Naive thymus-derived CD4-positive, alpha-beta T cell (primary cell): ENCODE results near the gene P2RY6. TPM values are rescaled to one million over a fixed set of nuclear protein-coding genes. Genes with fewer than 3 reads are reported as not detected.

Experiments used
- ATAC-seq: fragments of 150-1000 bp; cut with Tn5 transposase; 2 replicates; pipeline ENCODE4 v1.10.0; 2021; ENCODE audit warnings: mild to moderate bottlenecking, moderate library complexity
- CTCF ChIA-PET: fragments of 350-600 bp; sonication (Branson Sonifier 250); formaldehyde crosslinking; loops from one replicate; lab custom pipeline; 2021; ENCODE audit warnings: antibody characterized with exemption; lab: Charles Lee
- POLR2A ChIA-PET: fragments of 350-600 bp; sonication (Branson Sonifier 250); formaldehyde crosslinking; loops from one replicate; lab custom pipeline; 2021; ENCODE audit warnings: antibody characterized with exemption, inconsistent platforms; lab: Charles Lee
- DNase-seq, 9 donors: peaks; one replicate each; pipeline versions ENCODE4 v3.0.0 to v3.0.0-alpha.2; 2020 to 2022; ENCODE audit warnings: mixed read lengths in 1 of 9
- H3K27ac ChIP-seq: one replicate; pipeline ENCODE4 v1.7.0; 2013; ENCODE audit warnings: mild to moderate bottlenecking, low read depth, low read length, moderate library complexity
- H3K27me3 ChIP-seq, 2 donors: one replicate each; pipeline ENCODE4 v1.7.0; 2013; ENCODE audit warnings: low read length in 2 of 2, mild to moderate bottlenecking in 2 of 2, moderate library complexity in 2 of 2; ENCODE audit not compliant: control insufficient read depth in 2 of 2, insufficient read depth in 2 of 2
- H3K36me3 ChIP-seq, 3 experiments: 1 replicate in 2 of 3; 2 replicates in 1 of 3; pipeline ENCODE4 v1.7.0; 2013; ENCODE audit warnings: low read length in 3 of 3, mild to moderate bottlenecking in 3 of 3, moderate library complexity in 1 of 3; ENCODE audit not compliant: insufficient read depth in 3 of 3, control insufficient read depth in 2 of 3
- H3K4me1 ChIP-seq, 2 donors: one replicate each; pipeline ENCODE4 v1.7.0; 2013; ENCODE audit warnings: low read length in 2 of 2, mild to moderate bottlenecking in 2 of 2, moderate library complexity in 1 of 2; ENCODE audit not compliant: control insufficient read depth in 2 of 2, insufficient read depth in 2 of 2
- H3K4me3 ChIP-seq: 2 replicates; pipeline ENCODE4 v1.7.0; 2013; ENCODE audit warnings: mild to moderate bottlenecking, low read length
- H3K9me3 ChIP-seq, 3 experiments: 1 replicate in 2 of 3; 2 replicates in 1 of 3; pipeline ENCODE4 v1.7.0; 2013; ENCODE audit warnings: low read length in 3 of 3; ENCODE audit not compliant: control insufficient read depth in 2 of 3
- H3K27ac Mint-ChIP-seq, 9 donors: one replicate each; pipeline ENCODE4 v1.8.0; 2020 to 2022; ENCODE audit warnings: mixed read lengths in 9 of 9, mild to moderate bottlenecking in 8 of 9, moderate library complexity in 5 of 9, inconsistent platforms in 2 of 9
- H3K27me3 Mint-ChIP-seq, 5 donors: one replicate each; pipeline ENCODE4 v1.8.0; 2021 to 2022; ENCODE audit warnings: mixed read lengths in 5 of 5, mild to moderate bottlenecking in 1 of 5
- H3K36me3 Mint-ChIP-seq, 5 donors: one replicate each; pipeline ENCODE4 v1.8.0; 2020 to 2022; ENCODE audit warnings: mixed read lengths in 5 of 5, mild to moderate bottlenecking in 3 of 5, inconsistent platforms in 1 of 5
- H3K4me1 Mint-ChIP-seq, 7 donors: one replicate each; pipeline ENCODE4 v1.8.0; 2020 to 2022; ENCODE audit warnings: mixed read lengths in 7 of 7, mild to moderate bottlenecking in 3 of 7, inconsistent platforms in 1 of 7
- H3K4me3 Mint-ChIP-seq, 10 donors: one replicate each; pipeline ENCODE4 v1.8.0; 2020 to 2022; ENCODE audit warnings: mild to moderate bottlenecking in 10 of 10, mixed read lengths in 10 of 10, moderate library complexity in 6 of 10, inconsistent platforms in 2 of 10
- H3K9me3 Mint-ChIP-seq, 11 donors: one replicate each; pipeline ENCODE4 v1.8.0; 2020 to 2022; ENCODE audit warnings: mixed read lengths in 11 of 11, mild to moderate bottlenecking in 4 of 11, inconsistent platforms in 1 of 11, moderate library complexity in 1 of 11
- intact Hi-C, 2 donors: fragments of 100-400 bp; cut with micrococcal nuclease; formaldehyde crosslinking; loops; one replicate each; pipeline ENCODE4 v1.15.1; 2023
- polyA plus RNA-seq, 2 donors: library from polyadenylated mRNA; unstranded; fragments of 300-500 nt; fragmentation: Illumina TruSeq; gene quantifications; one replicate each; pipeline ENCODE4 v1.2.3, GENCODE V29; 2021
- total RNA-seq, 6 experiments: library from RNA in 5 of 6; stranded (reverse) in 5 of 6; gene quantifications; 1 replicate in 5 of 6; 2 replicates in 1 of 6; pipeline ENCODE4 v1.2.3 and lab custom pipeline; 2021 to 2026

P2RY6 gene
- total and polyA plus RNA-seq, 7 experiments from 2014 or later: 0.34 to 1.8 (median 0.92) TPM; not detected in 4

DNA sequence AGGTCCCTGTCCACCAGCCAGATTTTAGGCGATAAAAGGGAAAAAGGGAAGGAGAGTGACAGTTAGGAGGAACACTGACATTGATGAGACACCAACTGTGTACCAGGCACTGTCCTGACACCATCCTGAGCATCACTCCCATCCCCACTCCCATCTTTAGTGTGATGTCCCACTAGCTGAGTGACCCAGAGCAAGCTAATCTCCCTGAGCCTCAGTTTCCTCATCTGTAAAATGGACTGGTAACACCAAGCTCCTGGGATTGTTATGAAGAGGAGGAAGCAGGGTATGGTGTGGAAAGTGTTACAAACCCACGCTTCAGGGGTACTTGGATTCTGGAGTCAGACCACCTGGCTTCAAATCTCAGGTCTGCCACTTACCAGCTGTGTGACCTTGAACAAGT is 8.5 kb upstream of the P2RY6 start:
- DNase-seq: no peak
- peaks cover 22 to 59% (median 33%) of the 10 kb centered on the region in 5 donors for H3K27me3 Mint-ChIP-seq
- H3K27me3 ChIP-seq: no peaks in the 10 kb centered on the region

GRCh38 chr11:73265278-73265810 is 6.8 kb upstream of the P2RY6 start:
- H3K4me3 Mint-ChIP-seq: no peak overlapping the region
- no peaks in the 10 kb centered on the region for H3K36me3 ChIP-seq
- no peak overlapping the region for H3K27ac ChIP-seq
- ATAC-seq (no peak), DNase-seq (no peak)
- ChIA-PET POLR2A (no interaction called here), CTCF (no interaction called here)
- H3K36me3 Mint-ChIP-seq: no peaks in the 10 kb centered on the region
- intact Hi-C loops: no loop called here
- no peaks in the 10 kb centered on the region for H3K9me3 ChIP-seq
- H3K27me3 Mint-ChIP-seq: peaks cover 22 to 60% (median 33%) of the 10 kb centered on the region in 5 donors
- H3K4me3 ChIP-seq: no peak overlapping the region
- H3K4me1 Mint-ChIP-seq: peaks cover 0 to 2% (median 0%) of the 10 kb centered on the region in 7 donors
- no peaks in the 10 kb centered on the region for H3K4me1 ChIP-seq
- no peaks in the 10 kb centered on the region for H3K9me3 Mint-ChIP-seq
- no peaks in the 10 kb centered on the region for H3K27me3 ChIP-seq
- no peak overlapping the region for H3K27ac Mint-ChIP-seq

More for the DNA sequence above, 8.5 kb upstream of the P2RY6 start:
- no peaks in the 10 kb centered on the region for H3K36me3 Mint-ChIP-seq
- ChIA-PET CTCF (no interaction called here), POLR2A (no interaction called here)
- intact Hi-C loops: no loop called here
- H3K4me1 Mint-ChIP-seq: no peaks in the 10 kb centered on the region
- no peak overlapping the region for H3K27ac ChIP-seq
- H3K36me3 ChIP-seq: no peaks in the 10 kb centered on the region
- no peak overlapping the region for H3K4me3 Mint-ChIP-seq
- H3K4me3 ChIP-seq: no peak overlapping the region
- no peaks in the 10 kb centered on the region for H3K9me3 ChIP-seq
- no peaks in the 10 kb centered on the region for H3K9me3 Mint-ChIP-seq
- ATAC-seq: no peak
- H3K27ac Mint-ChIP-seq: no peak overlapping the region
- no peaks in the 10 kb centered on the region for H3K4me1 ChIP-seq

DNA sequence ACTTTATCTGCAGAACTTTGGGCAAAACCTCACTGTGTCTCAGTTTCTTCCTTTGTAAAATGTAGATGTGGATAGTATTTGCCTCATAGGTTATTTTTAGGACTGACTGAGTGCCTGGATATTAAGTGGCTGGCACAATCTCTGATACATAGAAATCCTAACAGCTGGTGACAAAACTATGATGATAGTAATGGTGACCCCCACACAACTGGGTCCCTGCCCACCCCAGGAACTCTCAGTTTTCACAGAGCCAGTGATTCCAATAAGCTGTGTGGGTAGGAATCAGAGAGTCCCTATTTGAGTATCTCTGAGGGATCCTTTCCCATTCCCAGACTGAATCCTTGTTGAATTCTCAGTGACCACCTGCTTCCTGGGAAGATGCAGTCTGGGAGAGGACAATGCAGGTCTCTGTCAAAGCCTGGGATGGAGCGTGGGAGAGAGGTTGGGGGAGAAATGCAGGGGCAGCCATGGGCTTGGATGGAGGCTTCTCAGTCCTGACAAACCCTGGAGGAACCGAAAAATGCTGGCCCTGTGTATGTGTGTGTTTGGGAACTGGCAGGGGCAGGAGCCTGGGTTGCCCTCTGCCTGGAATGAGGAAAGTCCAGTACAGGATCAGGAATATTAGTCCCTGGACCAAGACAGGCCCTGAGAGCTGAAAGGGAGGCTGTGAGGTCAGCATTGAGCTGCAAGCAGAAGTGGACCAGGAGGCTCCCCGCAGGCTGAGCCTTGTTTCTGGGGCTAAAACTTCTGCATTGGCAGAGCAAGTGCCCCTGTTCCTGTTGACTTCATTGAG is 6.1 kb upstream of the P2RY6 start:
- no peak for ATAC-seq
- Histone ChIP-seq H3K36me3 (no peaks in the 10 kb centered on the region), H3K4me1 (no peaks in the 10 kb centered on the region), H3K27ac (no peak overlapping the region), H3K4me3 (no peak overlapping the region), H3K9me3 (no peaks in the 10 kb centered on the region), H3K27me3 (no peaks in the 10 kb centered on the region)
- no peaks in the 10 kb centered on the region for H3K36me3 Mint-ChIP-seq
- intact Hi-C loops: no loop called here
- ChIA-PET CTCF (no interaction called here), POLR2A (no interaction called here)
- peaks cover 22 to 60% (median 33%) of the 10 kb centered on the region in 5 donors for H3K27me3 Mint-ChIP-seq
- no peaks in the 10 kb centered on the region for H3K9me3 Mint-ChIP-seq
- no peak for DNase-seq
- H3K4me1 Mint-ChIP-seq: peaks cover 0 to 2% (median 0%) of the 10 kb centered on the region in 7 donors
- no peak overlapping the region for H3K4me3 Mint-ChIP-seq
- H3K27ac Mint-ChIP-seq: no peak overlapping the region

DNA sequence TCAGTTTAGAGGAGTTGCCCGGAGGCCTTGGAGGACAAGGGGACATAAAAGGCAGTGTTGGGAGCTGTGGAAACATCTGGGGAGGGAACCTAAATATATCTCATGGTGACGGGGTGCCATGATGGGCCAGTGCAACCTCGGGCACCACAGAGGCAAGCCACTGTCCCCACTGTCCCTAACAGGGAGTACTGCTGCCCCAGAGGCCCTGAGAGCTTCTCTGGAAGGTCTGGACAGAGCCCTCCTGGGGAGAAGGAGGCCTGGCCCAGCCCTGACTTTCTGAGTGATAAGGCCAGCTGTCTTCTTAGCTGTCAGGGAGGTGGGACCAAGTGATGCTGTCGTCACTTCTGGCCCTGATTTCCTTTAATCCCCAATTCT is 5.5 kb upstream of the P2RY6 start:
- Histone ChIP-seq H3K4me3 (no peak overlapping the region), H3K27me3 (no peaks in the 10 kb centered on the region), H3K27ac (no peak overlapping the region), H3K9me3 (no peaks in the 10 kb centered on the region), H3K4me1 (no peaks in the 10 kb centered on the region), H3K36me3 (no peaks in the 10 kb centered on the region)
- no peaks in the 10 kb centered on the region for H3K36me3 Mint-ChIP-seq
- H3K4me3 Mint-ChIP-seq: no peak overlapping the region
- no peak for ATAC-seq
- H3K9me3 Mint-ChIP-seq: no peaks in the 10 kb centered on the region
- intact Hi-C loops: no loop called here
- peaks cover 0 to 2% (median 0%) of the 10 kb centered on the region in 7 donors for H3K4me1 Mint-ChIP-seq
- peaks cover 22 to 61% (median 33%) of the 10 kb centered on the region in 5 donors for H3K27me3 Mint-ChIP-seq
- DNase-seq: no peak
- ChIA-PET CTCF (no interaction called here), POLR2A (no interaction called here)
- no peak overlapping the region for H3K27ac Mint-ChIP-seq

- Histone ChIP-seq H3K27me3 (no peaks in the 10 kb centered on the region), H3K9me3 (no peaks in the 10 kb centered on the region), H3K4me3 (no peak overlapping the region), H3K4me1 (no peaks in the 10 kb centered on the region), H3K36me3 (no peaks in the 10 kb centered on the region), H3K27ac (no peak overlapping the region)
- no peak overlapping the region for H3K4me3 Mint-ChIP-seq
- peaks cover 0 to 2% (median 0%) of the 10 kb centered on the region in 7 donors for H3K4me1 Mint-ChIP-seq
- no peaks in the 10 kb centered on the region for H3K9me3 Mint-ChIP-seq
- ATAC-seq (no peak), DNase-seq (no peak)
- ChIA-PET CTCF (no interaction called here), POLR2A (no interaction called here)
- H3K36me3 Mint-ChIP-seq: no peaks in the 10 kb centered on the region
- intact Hi-C loops: no loop called here
- H3K27me3 Mint-ChIP-seq: peaks cover 22 to 58% (median 33%) of the 10 kb centered on the region in 5 donors
- peak overlapping the region in 1 of 9 donors; percentile 10 for H3K27ac Mint-ChIP-seq
Observed at GRCh38 chr11:73267122-73267846, 4.9 kb upstream of the P2RY6 start.

DNA sequence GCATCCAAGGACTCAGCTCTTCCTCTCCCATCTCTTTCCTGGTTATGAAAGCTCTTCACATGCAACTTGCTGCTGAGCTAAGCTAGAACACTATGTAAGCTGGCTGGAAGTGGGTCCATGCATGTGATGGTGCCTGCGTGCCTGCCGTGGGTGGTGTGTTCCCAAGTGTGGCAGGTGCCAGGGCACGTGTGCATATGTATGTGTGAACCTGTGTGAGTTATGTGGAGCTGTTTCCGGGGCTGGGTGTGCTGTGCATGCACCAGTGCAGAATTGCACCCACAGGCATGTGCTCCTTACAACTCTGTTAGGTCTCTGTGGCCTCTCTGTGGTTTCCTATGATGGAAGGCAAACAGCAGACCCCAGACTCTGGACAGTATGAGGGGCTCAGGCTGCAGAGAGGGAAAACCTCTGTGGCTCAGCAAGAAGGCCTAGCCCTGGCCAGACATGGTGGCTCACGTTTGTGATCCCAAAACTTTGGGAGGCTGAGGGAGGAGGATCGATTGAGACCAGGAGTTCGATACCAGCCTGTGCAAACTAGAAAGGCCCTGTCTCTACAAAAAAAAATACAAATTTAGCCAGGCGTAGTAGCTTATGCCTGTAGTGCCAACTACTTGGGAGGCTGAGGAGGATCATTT is 4.1 kb upstream of the P2RY6 start:
- Histone ChIP-seq H3K4me1 (no peaks in the 10 kb centered on the region), H3K27me3 (no peaks in the 10 kb centered on the region), H3K4me3 (no peak overlapping the region), H3K9me3 (no peaks in the 10 kb centered on the region), H3K27ac (no peak overlapping the region), H3K36me3 (no peaks in the 10 kb centered on the region)
- peak overlapping the region in 1 of 9 donors; percentile 10 for H3K27ac Mint-ChIP-seq
- H3K36me3 Mint-ChIP-seq: no peaks in the 10 kb centered on the region
- H3K4me3 Mint-ChIP-seq: no peak overlapping the region
- intact Hi-C loops: no loop called here
- no peaks in the 10 kb centered on the region for H3K9me3 Mint-ChIP-seq
- H3K4me1 Mint-ChIP-seq: peaks cover 0 to 2% (median 0%) of the 10 kb centered on the region in 7 donors
- ChIA-PET POLR2A (no interaction called here), CTCF (interaction anchor here (0.8 kb wide), 1 partner anchor 91 kb away, joined by 4 read pairs; no protein-coding TSS in a partner anchor)
- peaks cover 21 to 52% (median 27%) of the 10 kb centered on the region in 5 donors for H3K27me3 Mint-ChIP-seq
- no peak for ATAC-seq
- DNase-seq: no peak
